HG03439 (cell line): ENCODE measurements around the gene ARHGEF6.
A peak's percentile ranks its signal among the peaks of the same experiment; 100 is the strongest.

Source experiments
- ATAC-seq: cut with Tn5 transposase; IDR thresholded peaks from one replicate; pipeline ENCODE4 v1.9.1; 2021; ENCODE audit warnings: mild to moderate bottlenecking, moderate library complexity; ENCODE audit not compliant: unreplicated experiment

ARHGEF6 gene

DNA sequence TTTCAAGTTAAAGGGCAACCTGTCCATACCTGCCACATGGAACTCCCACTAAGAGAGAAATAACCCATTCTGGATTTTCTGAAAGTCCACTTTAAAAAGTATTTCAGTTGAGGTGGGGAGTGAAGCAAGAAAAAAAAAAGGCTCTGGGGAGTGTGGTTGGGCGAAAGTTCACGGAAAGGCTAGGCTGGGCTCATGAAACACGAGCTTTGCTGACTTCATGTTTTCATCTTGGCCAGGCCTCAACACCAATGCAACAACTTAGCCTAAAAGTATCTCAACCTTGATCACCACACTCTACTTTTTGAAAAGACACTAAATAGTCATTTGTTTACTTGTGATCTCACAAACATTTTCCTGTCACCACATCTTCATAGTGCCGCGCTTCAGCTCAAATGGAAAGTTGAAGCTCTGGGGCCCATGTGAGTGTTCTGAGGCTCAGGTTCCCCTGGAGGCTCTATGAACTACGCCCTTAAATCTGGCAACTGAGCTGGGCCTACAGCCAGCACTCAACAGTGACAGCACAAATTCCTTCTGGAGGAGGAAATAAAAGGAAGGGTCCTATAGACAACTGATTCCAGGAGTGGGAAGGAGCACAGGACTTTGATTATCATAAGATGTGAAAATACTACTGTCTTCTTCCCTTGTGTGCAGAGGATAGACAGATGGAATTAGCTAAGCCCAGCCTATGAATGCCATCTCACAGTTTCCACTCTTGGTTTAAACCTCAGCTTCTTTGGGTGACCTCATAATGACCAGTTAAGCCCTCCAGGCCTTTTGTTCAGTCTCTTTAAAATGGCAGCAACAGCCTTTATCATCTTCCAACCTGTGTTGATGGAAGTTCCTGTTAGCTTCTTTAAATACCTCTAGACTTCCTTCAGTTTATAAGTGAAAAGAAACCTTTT is 127.7 kb downstream of the ARHGEF6 start:
- ATAC-seq = no peak

DNA sequence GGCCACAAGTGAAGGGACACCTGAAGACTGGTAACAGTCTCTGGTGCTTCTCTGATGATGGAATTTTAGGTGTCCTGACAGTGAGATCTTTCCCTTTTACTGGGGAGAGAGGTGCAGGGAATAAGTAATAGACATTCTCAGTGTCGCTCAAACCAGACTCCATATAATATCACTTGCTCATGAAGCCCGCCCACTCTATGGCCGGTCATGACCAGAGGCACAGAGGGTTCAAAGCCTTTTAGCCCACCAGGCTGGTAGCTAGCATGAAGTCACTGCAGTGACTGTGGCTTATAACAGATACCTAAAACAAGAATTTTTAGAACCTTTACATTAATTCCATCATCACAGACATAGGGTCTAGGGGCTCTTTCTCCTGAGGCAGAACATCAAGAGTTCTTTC is 129.9 kb downstream of the ARHGEF6 start:
- ATAC-seq = no peak

DNA sequence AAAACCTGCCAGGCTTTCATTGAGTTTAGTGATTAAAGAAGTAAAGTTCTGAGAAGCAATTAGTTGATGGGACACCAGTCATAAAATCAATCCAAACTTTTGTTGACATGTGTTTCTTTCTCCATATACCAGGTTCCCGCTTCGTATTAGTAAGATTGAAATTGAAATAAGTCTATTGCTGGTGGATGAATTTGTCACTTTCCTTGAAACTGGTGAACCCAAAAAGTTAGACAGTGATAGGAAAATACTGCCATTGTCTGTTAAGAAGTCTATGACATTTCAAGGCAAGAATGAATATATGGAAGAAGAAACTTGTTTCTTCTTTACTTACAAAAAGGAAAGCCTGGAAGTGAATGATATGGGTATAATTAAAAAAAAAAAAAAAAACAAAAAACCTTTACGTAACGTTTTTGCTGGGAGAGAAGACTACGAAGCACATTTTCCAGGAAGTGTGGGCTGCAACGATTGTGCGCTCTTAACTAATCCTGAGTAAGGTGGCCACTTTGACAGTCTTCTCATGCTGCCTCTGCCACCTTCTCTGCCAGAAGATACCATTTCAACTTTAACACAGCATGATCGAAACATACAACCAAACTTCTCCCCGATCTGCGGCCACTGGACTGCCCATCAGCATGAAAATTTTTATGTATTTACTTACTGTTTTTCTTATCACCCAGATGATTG is 132.9 kb downstream of the ARHGEF6 start, which contains the start of gene CD40LG:
Gene CD40LG, plus strand, starts transcription at position 482 of the 684 bp plus-strand sequence. Its CDS starts 91 bp downstream, at position 573.
- no peak for ATAC-seq

DNA sequence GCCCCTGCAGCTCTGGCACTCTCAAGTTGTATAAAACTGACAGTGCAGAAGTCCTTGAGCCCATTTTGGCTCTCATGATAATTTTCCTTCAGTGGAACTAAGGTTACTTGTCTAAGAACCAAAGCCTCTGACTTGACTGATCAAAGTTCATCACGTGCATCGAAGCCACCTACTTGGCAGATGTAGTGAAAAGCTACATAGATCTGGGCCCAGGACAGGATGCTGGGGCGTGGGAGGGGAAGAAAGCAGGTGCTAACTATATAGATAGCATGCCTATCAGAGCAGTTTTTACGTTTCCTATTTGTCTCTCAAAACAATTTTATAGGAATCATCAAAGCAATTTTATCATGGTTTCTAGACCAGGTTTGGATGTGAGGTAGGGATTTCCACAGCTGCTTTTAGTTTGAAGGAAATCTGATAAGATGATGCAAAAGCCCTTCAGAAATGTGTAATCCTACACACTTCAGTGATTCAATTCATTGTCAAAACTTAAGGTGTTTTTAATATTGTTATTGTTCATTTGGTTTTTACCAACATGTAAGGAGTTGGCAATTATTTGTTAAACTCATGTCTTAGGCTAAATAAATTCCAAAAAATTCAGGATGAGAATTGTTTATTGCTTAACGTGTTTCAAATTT is 134.0 kb downstream of the ARHGEF6 start:
- no peak for ATAC-seq

DNA sequence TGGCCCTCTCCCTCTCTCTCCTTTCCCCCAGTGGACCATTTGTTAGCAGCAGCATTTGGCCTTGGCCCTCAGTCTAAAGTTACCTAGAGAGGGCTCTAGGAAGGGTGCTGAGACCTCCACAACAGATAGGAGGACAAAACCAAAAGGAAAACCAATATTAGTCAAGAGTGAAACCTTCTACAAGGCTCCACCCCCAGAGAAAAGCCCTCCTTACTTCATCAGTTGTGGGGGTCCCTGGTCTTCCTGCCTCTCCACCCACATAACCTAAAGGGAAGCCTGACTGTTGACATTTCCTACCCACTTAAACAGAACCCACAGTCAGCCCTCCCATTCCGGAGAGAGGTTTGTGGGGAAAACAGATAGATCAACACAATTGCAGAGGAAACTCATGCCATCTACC is 137.5 kb downstream of the ARHGEF6 start:
- ATAC-seq = no peak

DNA sequence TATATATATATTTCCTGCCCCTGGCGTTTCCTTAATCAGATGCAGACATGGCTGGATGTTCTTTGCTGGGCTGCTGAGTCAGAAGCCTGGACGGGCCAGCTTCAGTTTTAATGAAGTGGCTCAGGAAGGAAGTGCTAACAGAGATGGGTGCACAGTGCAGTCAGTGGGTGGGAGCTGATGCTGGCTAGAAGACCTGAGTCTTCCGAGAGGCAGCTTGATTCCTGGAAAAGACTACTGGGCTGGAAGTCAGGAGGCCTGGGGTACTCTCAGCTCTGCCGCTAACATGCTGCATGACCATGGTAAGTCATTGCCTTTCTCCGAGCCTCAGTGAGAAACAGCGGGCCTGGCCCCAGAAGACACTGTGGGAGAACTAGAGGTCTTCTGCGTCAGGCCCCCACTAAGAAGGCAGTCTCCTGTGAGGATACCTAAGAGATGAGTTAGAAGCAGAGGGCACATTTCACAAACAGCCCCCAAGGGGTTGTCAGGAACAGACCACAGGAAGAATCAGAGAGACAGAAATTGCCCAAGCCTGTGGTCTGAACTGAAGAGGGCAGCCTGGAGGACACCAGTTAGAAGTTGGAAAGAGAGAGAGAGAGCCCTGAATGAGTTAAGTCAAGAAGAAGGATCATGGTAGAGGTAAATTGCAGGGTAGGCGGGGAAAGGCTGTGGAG is 141.1 kb downstream of the ARHGEF6 start:
- ATAC-seq = no peak

DNA sequence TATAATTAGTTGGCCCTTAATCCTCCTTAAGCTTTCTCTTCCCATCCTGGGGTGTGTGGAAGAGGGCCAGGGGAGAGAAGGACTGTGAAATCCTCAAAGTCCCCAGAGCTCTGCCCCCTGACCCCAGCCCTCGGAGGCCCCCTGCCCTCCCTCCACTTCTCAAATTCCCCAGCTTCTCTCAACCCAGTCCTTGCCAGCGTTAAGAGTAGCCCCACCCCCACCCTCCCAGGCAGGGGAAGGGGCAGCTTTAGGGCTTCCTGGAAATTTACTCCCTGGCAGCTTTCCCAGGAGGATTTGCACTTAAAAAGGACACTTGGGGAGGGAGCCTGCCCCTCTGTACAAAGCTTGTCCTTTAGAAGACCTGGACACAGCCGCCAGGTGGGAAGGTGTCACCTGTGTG is 144.6 kb downstream of the ARHGEF6 start:
- ATAC-seq = no peak

DNA sequence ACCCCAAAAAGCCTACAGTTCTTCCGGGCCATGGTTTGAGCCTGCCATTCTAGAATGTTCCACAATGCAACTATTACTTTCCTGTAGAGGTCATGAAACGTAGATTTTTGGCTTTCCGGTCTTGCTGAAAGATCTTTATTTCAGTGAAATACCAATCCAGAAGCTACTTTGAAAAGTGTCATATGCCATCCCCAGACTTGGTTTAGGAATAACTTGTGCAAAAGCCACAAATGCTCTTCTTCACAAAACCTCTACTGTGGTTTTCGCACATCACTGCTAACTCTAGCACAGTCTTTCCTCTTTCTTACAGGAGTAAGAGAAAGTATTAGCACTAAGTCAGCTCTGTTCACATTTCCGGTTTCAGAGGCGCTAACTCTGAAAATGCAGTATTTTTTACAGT is 145.5 kb downstream of the ARHGEF6 start:
- ATAC-seq = peak; percentile 58

DNA sequence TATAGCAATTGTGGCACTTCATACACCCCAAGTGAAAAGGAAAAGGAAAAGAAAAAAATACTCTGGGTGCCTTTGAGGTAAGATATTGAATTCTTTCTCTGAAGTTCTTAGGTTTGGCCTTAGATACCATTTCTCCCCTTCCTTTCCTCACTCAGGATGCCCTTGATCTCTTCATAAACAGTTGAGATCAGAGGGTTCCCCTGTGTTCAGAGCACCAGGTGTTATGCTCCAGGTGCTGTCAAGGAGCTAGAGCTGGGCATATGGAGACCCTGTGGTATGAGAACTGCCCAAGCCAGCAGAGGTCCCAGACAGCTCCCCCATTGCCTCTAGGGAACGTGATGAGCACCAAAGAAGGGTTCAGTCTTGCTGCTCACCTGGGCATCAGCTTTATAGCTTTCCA is 149.9 kb downstream of the ARHGEF6 start:
- no peak for ATAC-seq

DNA sequence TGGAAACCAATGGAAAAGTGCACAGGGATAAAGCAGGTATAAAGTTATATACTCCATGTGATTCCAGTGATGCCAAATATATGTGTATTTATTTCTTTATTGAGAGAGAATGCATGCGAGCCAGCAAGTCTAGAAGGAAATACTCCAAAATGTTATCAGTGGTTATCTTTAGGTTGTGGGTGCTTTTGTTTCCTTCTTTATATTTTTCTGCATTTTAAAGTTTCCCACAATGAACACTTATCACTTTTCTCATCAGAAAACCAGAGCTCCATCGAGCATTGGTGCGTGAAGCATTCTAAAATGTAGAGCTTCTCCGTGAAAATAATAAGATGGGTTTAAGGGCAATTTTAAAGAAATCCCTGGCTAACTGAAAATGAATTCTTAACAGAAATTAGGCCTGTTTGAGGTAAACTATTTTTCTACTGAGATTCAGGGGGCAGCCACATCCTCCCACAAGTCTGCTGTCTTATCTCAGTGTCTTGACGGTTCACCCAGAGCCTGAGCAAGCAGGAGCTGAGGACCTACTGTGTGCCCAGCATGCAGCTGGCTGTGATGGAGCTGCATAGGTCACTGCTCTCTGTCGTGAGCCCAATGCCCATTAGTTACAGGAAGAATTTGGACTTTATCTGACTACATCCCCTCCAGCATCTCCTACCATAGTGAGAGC is 151.5 kb downstream of the ARHGEF6 start:
- ATAC-seq = no peak

DNA sequence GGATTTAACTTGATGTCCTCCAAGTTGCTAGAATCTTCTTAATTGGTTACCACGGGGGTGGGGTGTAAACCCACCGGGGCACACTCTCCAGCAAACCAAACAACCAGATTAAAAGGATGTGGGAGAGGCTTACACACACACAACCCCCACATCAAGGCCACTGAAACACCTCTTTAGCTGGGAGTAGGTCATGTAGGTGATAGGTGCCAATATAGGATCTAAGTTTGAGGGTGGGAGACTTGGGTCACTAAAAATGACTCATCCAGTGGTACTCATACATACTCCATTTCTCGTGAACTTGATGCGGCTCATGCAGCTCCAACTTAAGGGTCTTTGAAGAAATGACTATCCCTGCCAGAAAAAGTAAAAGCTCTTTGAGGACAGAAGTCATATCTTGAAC is 153.3 kb downstream of the ARHGEF6 start:
- no peak for ATAC-seq

DNA sequence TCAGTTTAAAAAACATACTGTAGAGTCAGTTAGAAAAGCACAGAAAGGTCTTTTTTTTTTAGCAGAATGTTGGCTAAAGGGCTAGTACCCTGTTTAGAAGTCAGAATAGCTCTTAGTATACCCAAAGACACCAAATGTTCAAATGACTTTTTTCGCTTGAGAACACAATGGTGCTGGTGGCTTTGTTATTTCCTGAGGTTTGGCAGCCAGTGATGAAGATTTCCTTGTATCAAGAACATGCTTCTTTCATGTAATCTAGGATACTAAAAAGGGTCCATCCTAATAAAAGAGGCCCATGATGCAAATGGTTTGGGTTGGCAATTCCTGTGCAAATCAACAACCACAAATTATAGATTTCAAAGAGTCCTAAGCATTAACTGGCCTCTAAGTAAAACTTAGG is 153.8 kb downstream of the ARHGEF6 start:
- no peak for ATAC-seq

DNA sequence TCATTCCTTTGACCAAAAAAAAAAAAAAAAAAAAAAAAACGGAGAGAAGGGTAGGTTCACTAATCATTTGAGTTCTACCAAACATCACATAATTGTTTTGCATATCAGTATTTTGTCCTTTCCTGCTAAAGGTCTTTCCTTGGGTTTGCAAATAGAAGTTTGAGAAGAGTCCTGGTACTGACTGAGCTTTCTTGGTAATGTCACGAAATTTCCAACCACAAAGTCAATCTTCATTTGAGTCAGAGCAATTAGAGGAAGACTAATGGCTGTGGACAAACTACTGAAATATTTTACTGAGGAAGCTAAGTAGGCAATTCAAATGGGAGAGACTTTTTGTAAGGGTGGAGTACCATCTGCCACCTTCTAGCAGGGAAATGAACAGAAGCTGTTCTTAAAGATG is 154.5 kb downstream of the ARHGEF6 start:
- ATAC-seq = no peak

DNA sequence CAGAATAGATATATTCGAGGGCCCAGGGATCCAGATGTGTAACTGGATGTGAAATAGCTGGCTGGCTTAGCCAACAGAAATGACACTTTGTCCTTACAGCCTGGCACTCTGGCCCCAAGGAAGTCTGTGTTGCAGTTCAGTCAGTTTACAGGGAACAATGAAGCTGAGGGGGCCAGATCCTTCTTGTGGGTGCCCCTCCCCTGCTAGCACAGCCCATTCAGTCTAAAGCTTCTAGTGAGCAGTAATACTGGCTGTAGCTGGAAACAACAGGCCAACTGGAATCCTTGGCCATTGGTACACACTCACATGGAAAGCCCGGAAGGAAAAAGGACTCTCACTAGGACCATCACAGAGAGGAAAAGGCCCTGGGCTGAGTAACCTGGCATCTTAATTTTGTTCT is 155.5 kb downstream of the ARHGEF6 start:
- no peak for ATAC-seq

DNA sequence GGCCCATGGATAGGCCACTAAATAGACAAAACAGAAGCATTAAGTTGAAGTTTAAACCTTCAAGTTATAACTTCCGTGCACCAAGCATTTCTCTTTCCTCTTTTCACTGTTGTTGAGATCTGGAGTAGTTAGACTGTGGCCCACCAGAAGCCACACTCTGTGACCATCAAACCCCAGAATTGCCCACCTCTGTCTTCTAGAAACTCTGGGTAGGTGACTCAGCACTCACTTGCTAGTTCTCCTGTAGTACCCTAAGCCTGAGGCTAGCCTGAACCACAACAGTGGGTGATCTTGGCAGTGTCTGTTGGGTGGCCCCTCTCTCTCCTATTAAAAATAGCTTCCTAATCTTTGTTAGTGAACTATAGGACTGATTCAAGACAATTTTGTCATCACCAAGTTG is 157.3 kb downstream of the ARHGEF6 start:
- no peak for ATAC-seq

DNA sequence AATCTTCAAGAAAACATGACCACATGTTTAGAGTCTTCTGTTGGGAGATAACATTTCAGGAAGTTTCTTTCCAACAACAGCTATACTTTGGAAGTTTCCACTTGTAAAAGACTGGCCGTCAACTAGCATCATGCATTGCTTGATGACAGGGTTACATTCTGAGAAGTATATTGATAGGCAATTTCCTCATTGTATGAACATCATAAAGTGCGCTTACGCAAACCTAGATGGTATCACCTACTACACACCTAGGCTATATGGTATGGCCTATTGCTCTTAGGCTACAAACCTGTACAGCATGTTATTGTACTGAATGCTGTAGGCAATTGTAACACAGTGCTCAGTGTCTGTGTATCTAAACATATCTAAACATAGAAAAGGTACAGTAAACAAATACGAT is 158.2 kb downstream of the ARHGEF6 start:
- ATAC-seq = no peak

DNA sequence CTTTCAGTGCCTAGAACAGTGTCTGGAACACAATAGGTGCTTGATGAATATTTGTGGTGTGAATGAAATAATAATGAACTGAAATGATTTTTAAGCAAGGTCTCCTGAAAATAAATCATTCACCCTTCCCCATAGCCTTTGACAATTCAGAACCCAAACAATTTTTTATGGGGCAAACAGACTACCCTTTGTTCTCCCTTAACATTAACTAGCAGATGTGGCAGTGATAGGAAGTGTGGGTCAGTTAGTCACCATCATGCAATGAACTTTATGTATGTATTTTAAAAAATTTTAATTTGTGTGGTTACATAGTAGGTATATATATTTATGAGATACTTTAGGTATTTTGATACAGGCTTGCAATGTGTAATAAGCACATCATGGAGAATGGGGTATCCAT is 160.0 kb downstream of the ARHGEF6 start:
- ATAC-seq = no peak

DNA sequence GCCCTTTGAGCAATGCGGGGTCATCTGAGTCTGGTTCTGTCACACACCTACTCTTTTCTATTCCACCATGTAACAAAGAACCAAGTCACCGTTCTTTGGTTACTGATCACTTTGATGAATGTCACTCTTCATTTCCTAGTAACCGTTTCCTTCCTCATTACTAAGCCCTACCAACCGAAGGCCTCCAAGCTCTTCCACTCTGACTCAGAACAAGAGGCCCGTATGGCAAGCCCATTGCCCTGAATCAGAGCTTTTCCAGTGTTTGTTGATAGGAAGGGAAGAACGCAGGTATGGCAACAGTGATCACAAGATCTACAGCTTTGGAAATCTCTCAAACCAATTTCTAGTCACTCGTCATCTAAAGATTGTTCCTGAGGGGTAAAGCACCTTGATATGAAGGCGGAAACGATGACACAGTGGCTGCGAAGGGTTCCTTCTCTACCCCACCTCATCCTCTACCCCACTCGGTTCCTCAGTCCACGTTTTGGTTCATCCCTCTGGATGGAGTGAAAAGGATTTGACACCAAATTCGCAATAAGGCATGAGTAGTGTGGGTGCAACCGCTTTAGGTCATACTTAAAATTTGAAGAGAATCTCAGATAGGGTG is 160.7 kb downstream of the ARHGEF6 start:
- ATAC-seq = no peak

DNA sequence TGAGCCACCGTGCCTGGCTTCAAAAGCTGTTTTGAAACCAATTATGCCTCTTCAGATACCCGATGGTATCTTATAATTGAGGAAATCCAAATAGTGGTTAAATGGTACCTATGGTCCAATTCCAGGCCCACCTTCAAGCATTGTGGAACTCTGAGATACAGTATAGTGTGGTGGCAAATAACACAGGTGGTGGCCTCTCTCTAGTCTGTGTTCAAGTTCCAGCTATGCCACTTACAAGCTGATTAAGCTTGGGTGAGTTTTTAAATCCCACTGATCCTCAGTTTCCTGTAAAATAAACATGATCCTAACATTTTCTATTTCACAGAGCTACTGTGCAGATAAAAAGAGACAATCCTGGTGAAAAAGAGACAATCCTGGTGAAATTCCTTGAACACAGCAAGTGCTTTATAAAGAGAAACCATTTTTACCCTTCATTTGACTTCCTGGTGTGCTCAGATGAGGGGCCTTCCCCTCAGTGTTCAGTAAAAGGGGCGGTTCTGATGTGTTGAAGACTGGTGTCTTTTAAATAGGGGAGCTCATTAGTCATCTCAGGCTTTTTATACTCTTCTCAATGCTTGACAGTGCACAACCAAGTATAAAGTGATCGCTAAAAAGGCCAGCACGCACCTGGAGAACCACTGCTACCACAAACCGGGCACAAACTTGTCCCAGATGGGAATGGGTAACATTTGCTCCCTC is 163.6 kb downstream of the ARHGEF6 start:
- ATAC-seq = peak; percentile 98
